ENCODE results near the gene PLCD3. TPM values are rescaled to one million over a fixed set of nuclear protein-coding genes. Genes with fewer than 3 reads are reported as not detected.

Gene PLCD3
- total and polyA plus RNA-seq, 2 of the 8 experiments (the other 6 are each of a cell fraction or from before 2014, with no cell fraction given): 26.5 to 48.1 TPM

DNA sequence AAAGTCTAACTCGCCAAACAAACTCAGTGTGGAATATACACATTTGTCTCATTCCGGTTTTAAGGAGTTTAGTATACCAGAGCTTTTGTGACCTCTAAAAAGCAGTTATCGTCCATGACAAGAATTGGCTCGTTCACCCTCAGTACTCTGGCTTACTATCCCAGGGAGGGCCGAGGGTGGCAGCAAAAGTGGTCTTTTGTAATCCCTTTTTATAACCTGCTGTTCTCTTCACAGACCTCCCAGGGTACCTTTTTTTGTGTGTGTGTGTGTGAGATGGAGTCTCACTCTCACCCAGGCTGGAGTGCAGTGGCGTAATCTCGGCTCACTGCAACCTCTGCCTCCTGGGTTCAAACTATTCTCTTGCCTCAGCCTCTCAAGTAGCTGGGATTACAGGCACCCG is 62.3 kb downstream of the PLCD3 start (continued):
- TF ChIP-seq, protein P1, sequence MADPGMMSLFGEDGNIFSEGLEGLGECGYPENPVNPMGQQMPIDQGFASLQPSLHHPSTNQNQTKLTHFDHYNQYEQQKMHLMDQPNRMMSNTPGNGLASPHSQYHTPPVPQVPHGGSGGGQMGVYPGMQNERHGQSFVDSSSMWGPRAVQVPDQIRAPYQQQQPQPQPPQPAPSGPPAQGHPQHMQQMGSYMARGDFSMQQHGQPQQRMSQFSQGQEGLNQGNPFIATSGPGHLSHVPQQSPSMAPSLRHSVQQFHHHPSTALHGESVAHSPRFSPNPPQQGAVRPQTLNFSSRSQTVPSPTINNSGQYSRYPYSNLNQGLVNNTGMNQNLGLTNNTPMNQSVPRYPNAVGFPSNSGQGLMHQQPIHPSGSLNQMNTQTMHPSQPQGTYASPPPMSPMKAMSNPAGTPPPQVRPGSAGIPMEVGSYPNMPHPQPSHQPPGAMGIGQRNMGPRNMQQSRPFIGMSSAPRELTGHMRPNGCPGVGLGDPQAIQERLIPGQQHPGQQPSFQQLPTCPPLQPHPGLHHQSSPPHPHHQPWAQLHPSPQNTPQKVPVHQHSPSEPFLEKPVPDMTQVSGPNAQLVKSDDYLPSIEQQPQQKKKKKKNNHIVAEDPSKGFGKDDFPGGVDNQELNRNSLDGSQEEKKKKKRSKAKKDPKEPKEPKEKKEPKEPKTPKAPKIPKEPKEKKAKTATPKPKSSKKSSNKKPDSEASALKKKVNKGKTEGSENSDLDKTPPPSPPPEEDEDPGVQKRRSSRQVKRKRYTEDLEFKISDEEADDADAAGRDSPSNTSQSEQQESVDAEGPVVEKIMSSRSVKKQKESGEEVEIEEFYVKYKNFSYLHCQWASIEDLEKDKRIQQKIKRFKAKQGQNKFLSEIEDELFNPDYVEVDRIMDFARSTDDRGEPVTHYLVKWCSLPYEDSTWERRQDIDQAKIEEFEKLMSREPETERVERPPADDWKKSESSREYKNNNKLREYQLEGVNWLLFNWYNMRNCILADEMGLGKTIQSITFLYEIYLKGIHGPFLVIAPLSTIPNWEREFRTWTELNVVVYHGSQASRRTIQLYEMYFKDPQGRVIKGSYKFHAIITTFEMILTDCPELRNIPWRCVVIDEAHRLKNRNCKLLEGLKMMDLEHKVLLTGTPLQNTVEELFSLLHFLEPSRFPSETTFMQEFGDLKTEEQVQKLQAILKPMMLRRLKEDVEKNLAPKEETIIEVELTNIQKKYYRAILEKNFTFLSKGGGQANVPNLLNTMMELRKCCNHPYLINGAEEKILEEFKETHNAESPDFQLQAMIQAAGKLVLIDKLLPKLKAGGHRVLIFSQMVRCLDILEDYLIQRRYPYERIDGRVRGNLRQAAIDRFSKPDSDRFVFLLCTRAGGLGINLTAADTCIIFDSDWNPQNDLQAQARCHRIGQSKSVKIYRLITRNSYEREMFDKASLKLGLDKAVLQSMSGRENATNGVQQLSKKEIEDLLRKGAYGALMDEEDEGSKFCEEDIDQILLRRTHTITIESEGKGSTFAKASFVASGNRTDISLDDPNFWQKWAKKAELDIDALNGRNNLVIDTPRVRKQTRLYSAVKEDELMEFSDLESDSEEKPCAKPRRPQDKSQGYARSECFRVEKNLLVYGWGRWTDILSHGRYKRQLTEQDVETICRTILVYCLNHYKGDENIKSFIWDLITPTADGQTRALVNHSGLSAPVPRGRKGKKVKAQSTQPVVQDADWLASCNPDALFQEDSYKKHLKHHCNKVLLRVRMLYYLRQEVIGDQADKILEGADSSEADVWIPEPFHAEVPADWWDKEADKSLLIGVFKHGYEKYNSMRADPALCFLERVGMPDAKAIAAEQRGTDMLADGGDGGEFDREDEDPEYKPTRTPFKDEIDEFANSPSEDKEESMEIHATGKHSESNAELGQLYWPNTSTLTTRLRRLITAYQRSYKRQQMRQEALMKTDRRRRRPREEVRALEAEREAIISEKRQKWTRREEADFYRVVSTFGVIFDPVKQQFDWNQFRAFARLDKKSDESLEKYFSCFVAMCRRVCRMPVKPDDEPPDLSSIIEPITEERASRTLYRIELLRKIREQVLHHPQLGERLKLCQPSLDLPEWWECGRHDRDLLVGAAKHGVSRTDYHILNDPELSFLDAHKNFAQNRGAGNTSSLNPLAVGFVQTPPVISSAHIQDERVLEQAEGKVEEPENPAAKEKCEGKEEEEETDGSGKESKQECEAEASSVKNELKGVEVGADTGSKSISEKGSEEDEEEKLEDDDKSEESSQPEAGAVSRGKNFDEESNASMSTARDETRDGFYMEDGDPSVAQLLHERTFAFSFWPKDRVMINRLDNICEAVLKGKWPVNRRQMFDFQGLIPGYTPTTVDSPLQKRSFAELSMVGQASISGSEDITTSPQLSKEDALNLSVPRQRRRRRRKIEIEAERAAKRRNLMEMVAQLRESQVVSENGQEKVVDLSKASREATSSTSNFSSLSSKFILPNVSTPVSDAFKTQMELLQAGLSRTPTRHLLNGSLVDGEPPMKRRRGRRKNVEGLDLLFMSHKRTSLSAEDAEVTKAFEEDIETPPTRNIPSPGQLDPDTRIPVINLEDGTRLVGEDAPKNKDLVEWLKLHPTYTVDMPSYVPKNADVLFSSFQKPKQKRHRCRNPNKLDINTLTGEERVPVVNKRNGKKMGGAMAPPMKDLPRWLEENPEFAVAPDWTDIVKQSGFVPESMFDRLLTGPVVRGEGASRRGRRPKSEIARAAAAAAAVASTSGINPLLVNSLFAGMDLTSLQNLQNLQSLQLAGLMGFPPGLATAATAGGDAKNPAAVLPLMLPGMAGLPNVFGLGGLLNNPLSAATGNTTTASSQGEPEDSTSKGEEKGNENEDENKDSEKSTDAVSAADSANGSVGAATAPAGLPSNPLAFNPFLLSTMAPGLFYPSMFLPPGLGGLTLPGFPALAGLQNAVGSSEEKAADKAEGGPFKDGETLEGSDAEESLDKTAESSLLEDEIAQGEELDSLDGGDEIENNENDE (IDR thresholded peaks at IDR 0.05; ENCODE audit: insufficient replicate concordance, low read length): no peak
- TF ChIP-seq KDM4A (IDR thresholded peaks at IDR 0.05; ENCODE audit: low read depth, low read length, severe bottlenecking) (no peak), TEAD4 (IDR thresholded peaks at IDR 0.05; ENCODE audit: low read depth, low read length) (no peak), RBBP5 (IDR thresholded peaks at IDR 0.05; ENCODE audit: borderline replicate concordance, low read depth, low read length) (no peak), NRF1 (IDR thresholded peaks at IDR 0.05; ENCODE audit: low read depth, low read length) (no peak), POLR2A (IDR thresholded peaks at IDR 0.05; ENCODE audit: control extremely low read depth in 1 of 2, low read depth in 2 of 2, low read length in 2 of 2) (no peak), KDM1A (IDR thresholded peaks at IDR 0.05; ENCODE audit: borderline replicate concordance, low read length) (no peak), POU5F1 (IDR thresholded peaks at IDR 0.05; ENCODE audit: low read depth, low read length) (no peak), SAP30 (IDR thresholded peaks at IDR 0.05; ENCODE audit: insufficient read depth, insufficient replicate concordance, low read length) (no peak), SIX5 (IDR thresholded peaks at IDR 0.05; ENCODE audit: low read depth, low read length) (no peak)
